Mesenchymal stem cell (in vitro differentiated cells and primary cell): Measurements from ENCODE around the gene SLC4A2.
A peak's percentile ranks its signal among the peaks of the same experiment; 100 is the strongest.

Source experiments
- DNase-seq: peaks from one replicate; pipeline ENCODE4 v3.0.0-alpha.2; 2013
- H2AFZ ChIP-seq: one replicate; pipeline ENCODE4 v1.6.1; 2013; ENCODE audit warnings: low read depth, mild to moderate bottlenecking, control low read depth, inconsistent platforms, low read length, moderate library complexity
- H2AK5ac ChIP-seq: 2 replicates; pipeline ENCODE4 v1.6.1; 2013; ENCODE audit warnings: low read length, moderate library complexity, mild to moderate bottlenecking, inconsistent platforms; ENCODE audit not compliant: severe bottlenecking
- H2BK120ac ChIP-seq: one replicate; pipeline ENCODE4 v1.6.1; 2013; ENCODE audit warnings: low read depth, mild to moderate bottlenecking, inconsistent platforms, low read length, moderate library complexity
- H2BK12ac ChIP-seq, 2 experiments: one replicate each; pipeline ENCODE4 v1.6.1; 2013; ENCODE audit warnings: inconsistent platforms in 2 of 2, low read length in 2 of 2, mild to moderate bottlenecking in 2 of 2, moderate library complexity in 2 of 2, control low read depth in 1 of 2
- H2BK15ac ChIP-seq: one replicate; pipeline ENCODE4 v1.6.1; 2013; ENCODE audit warnings: mild to moderate bottlenecking, low read depth, inconsistent platforms; ENCODE audit not compliant: poor library complexity, severe bottlenecking
- H2BK5ac ChIP-seq: 2 replicates; pipeline ENCODE4 v1.6.1; 2013; ENCODE audit warnings: low read depth, mild to moderate bottlenecking, low read length, control low read depth, inconsistent platforms; ENCODE audit not compliant: poor library complexity, severe bottlenecking
- H3K14ac ChIP-seq, 2 experiments: one replicate each; pipeline ENCODE4 v1.6.1; 2013; ENCODE audit warnings: inconsistent platforms in 2 of 2, low read length in 2 of 2, control low read depth in 1 of 2, mild to moderate bottlenecking in 1 of 2, moderate library complexity in 1 of 2
- H3K18ac ChIP-seq, 2 experiments: one replicate each; pipeline ENCODE4 v1.6.1; 2013; ENCODE audit warnings: inconsistent platforms in 2 of 2, low read length in 2 of 2, control low read depth in 1 of 2, low read depth in 1 of 2, mild to moderate bottlenecking in 1 of 2
- H3K23ac ChIP-seq, 2 experiments: one replicate each; pipeline ENCODE4 v1.6.1; 2013; ENCODE audit warnings: inconsistent platforms in 2 of 2, low read length in 2 of 2, mild to moderate bottlenecking in 2 of 2, moderate library complexity in 2 of 2, control low read depth in 1 of 2
- H3K27ac ChIP-seq: 2 replicates; pipeline ENCODE4 v1.5.1; 2013; ENCODE audit warnings: mild to moderate bottlenecking, moderate library complexity, low read length, control low read depth, inconsistent platforms; ENCODE audit not compliant: poor library complexity, severe bottlenecking
- H3K27me3 ChIP-seq, 2 experiments: 2 replicates each; pipeline versions ENCODE4 v1.6.1 to v1.7.0; 2013; ENCODE audit warnings: low read length in 2 of 2, mild to moderate bottlenecking in 2 of 2, moderate library complexity in 2 of 2, control low read depth in 1 of 2, inconsistent platforms in 1 of 2; ENCODE audit not compliant: control insufficient read depth in 1 of 2, insufficient read depth in 1 of 2
- H3K36me3 ChIP-seq, 2 experiments: 2 replicates each; pipeline versions ENCODE4 v1.6.1 to v1.7.0; 2013; ENCODE audit warnings: low read length in 2 of 2, control low read depth in 1 of 2, inconsistent platforms in 1 of 2, low read depth in 1 of 2, mild to moderate bottlenecking in 1 of 2; ENCODE audit not compliant: insufficient read depth in 2 of 2, control insufficient read depth in 1 of 2
- H3K4ac ChIP-seq, 2 experiments: one replicate each; pipeline ENCODE4 v1.6.1; 2013; ENCODE audit warnings: inconsistent platforms in 2 of 2, low read length in 2 of 2, mild to moderate bottlenecking in 2 of 2, moderate library complexity in 2 of 2, control low read depth in 1 of 2, low read depth in 1 of 2
- H3K4me1 ChIP-seq: 2 replicates; pipeline ENCODE4 v1.6.1; 2013; ENCODE audit warnings: low read depth, low read length, control low read depth; ENCODE audit not compliant: control insufficient read depth, insufficient read depth
- H3K4me2 ChIP-seq: 2 replicates; pipeline ENCODE4 v1.6.1; 2013; ENCODE audit warnings: low read length, mild to moderate bottlenecking, inconsistent platforms; ENCODE audit not compliant: poor library complexity, severe bottlenecking
- H3K4me3 ChIP-seq, 2 experiments: 2 replicates each; pipeline versions ENCODE4 v1.5.1 to v1.7.0; 2013; ENCODE audit warnings: low read length in 2 of 2, mild to moderate bottlenecking in 2 of 2, control low read depth in 1 of 2, low read depth in 1 of 2; ENCODE audit not compliant: insufficient read depth in 1 of 2
- H3K79me1 ChIP-seq: replicated peaks from 2 replicates; pipeline ENCODE4 v1.6.1; 2013; ENCODE audit warnings: mild to moderate bottlenecking, control low read depth, low read length, inconsistent platforms; ENCODE audit not compliant: poor library complexity, severe bottlenecking
- H3K9ac ChIP-seq: 2 replicates; pipeline ENCODE4 v1.7.0; 2013; ENCODE audit warnings: mild to moderate bottlenecking, low read length, moderate library complexity
- H3K9me3 ChIP-seq: 2 replicates; pipeline ENCODE4 v1.7.0; 2013; ENCODE audit warnings: mild to moderate bottlenecking, low read length; ENCODE audit not compliant: control insufficient read depth
- H4K8ac ChIP-seq: one replicate; pipeline ENCODE4 v1.6.1; 2013; ENCODE audit warnings: inconsistent platforms, mild to moderate bottlenecking, low read length, moderate library complexity
- H4K91ac ChIP-seq: one replicate; pipeline ENCODE4 v1.6.1; 2013; ENCODE audit warnings: mild to moderate bottlenecking, low read length, inconsistent platforms
- WGBS: methylation state at CpG from one replicate; pipeline ENCODE4 v1.1.7; 2013; ENCODE audit warnings: mixed read lengths; 5-methylcytosine and 5-hydroxymethylcytosine counted together

Gene SLC4A2

DNA sequence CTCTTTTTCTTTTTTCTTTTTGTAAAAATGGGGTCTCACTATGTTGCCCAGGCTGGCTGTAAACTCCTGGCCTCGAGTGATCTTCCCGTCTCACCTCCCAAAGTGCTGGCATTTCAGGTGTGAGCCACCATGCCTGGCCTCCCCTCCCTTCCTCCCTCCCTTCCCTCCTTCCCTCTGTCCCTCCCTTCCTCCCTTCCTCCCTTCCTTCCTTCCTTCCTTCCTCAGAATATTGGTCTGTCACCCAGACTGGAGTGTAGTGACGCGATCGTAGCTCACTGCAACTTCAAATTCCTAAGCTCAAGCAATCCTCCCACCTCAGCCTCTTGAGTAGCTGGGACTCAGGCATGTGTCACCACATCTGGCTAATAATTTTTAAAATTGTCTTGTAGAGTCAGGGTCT, 35.3 kb downstream of the SLC4A2 start:
- Histone ChIP-seq H3K4me1 (peaks cover 32% of the 10 kb centered on the region), H3K27ac (no peak overlapping the region), H3K18ac (no peak overlapping the region), H3K9ac (peak overlapping the region; percentile 13), H3K23ac (no peak overlapping the region), H3K36me3 (peaks cover 5 to 23% of the 10 kb centered on the region in 2 experiments), H4K8ac (no peak overlapping the region), H3K4me2 (no peak overlapping the region), H2BK120ac (no peak overlapping the region), H3K4ac (no peak overlapping the region), H3K9me3 (no peaks in the 10 kb centered on the region), H2AK5ac (no peak overlapping the region), H4K91ac (no peak overlapping the region), H2BK12ac (no peak overlapping the region), H3K79me1 (peaks cover 6% of the 10 kb centered on the region), H3K27me3 (no peaks in the 10 kb centered on the region), H2BK15ac (no peak overlapping the region), H3K14ac (no peak overlapping the region), H3K4me3 (no peak overlapping the region), H2BK5ac (no peak overlapping the region), H2AFZ (no peak overlapping the region)
- 71% methylated on average over 5 of the region's 5 CpGs for WGBS
- DNase-seq = peak; percentile 32

DNA sequence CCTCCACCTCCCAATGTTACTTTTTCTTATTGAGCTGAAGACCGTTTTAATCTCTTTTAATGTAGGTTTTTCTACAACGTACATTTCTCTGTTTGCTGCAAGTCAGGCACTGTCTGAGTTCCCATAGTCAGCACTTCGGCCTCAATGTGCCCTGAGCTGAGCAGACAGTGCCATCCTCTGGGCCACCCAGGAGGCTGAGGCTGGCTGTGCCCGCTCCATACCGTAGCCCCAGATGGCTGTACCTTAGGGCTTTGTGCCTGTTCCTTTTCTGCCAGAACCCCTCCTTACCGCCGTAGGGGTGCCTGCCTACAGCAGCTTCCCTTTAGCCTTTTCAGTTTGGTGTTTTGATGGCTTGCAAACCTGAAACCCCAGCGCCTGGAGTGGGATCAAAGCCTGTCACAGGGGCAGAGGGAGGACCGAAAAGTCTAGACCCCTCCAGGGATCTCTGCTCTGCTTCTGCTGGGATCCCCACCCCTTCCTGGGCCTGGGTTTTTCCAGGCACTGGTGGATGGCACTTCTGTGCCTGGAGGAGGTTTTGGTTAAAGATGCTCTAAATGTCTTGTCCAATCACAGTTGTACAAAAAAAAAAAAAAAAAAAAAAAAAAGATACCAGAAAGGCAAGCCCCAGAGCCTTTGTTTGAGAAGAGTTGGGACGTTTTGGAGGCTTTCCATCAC, 35.9 kb downstream of the SLC4A2 start:
- H2BK15ac ChIP-seq = no peak overlapping the region
- no peak overlapping the region for H2AK5ac ChIP-seq
- peak overlapping the region; percentile 13 for H3K9ac ChIP-seq
- H3K4ac ChIP-seq = no peak overlapping the region
- H3K4me1 ChIP-seq = peaks cover 32% of the 10 kb centered on the region
- H3K14ac ChIP-seq = no peak overlapping the region
- H3K4me2 ChIP-seq = no peak overlapping the region
- no peak overlapping the region for H2BK12ac ChIP-seq
- no peak overlapping the region for H4K8ac ChIP-seq
- no peaks in the 10 kb centered on the region for H3K27me3 ChIP-seq
- no peak overlapping the region for H2AFZ ChIP-seq
- WGBS = 91% methylated on average over 9 of the region's 10 CpGs
- no peaks in the 10 kb centered on the region for H3K9me3 ChIP-seq
- H4K91ac ChIP-seq = no peak overlapping the region
- H3K23ac ChIP-seq = no peak overlapping the region
- H2BK5ac ChIP-seq = no peak overlapping the region
- peaks cover 12% of the 10 kb centered on the region for H3K79me1 ChIP-seq
- H3K4me3 ChIP-seq = no peak overlapping the region
- H3K36me3 ChIP-seq = peaks cover 5 to 29% of the 10 kb centered on the region in 2 experiments
- no peak for DNase-seq
- H3K18ac ChIP-seq = no peak overlapping the region
- no peak overlapping the region for H2BK120ac ChIP-seq
- no peak overlapping the region for H3K27ac ChIP-seq

GRCh38 chr7:151095828-151096475, 36.6 kb downstream of the SLC4A2 start:
- Histone ChIP-seq H3K27ac (no peak overlapping the region), H3K14ac (no peak overlapping the region), H3K23ac (no peak overlapping the region), H2AFZ (no peak overlapping the region), H3K79me1 (peaks cover 15% of the 10 kb centered on the region), H4K8ac (no peak overlapping the region), H2BK120ac (no peak overlapping the region), H2BK12ac (no peak overlapping the region), H2BK15ac (no peak overlapping the region), H3K4me1 (peaks cover 30% of the 10 kb centered on the region), H2BK5ac (no peak overlapping the region), H3K9me3 (no peaks in the 10 kb centered on the region), H3K4me2 (no peak overlapping the region), H4K91ac (no peak overlapping the region), H2AK5ac (no peak overlapping the region), H3K4ac (no peak overlapping the region), H3K4me3 (no peak overlapping the region), H3K36me3 (peaks cover 5 to 30% of the 10 kb centered on the region in 2 experiments), H3K9ac (peak overlapping the region; percentile 13), H3K18ac (no peak overlapping the region), H3K27me3 (no peaks in the 10 kb centered on the region)
- WGBS = 79% methylated on average over 16 of the region's 17 CpGs
- DNase-seq = no peak

- H4K8ac ChIP-seq = no peak overlapping the region
- no peak overlapping the region for H2AFZ ChIP-seq
- no peak overlapping the region for H2BK120ac ChIP-seq
- H3K27ac ChIP-seq = no peak overlapping the region
- H3K36me3 ChIP-seq = peaks cover 0 to 24% of the 10 kb centered on the region in 2 experiments
- peaks cover 32% of the 10 kb centered on the region for H3K4me1 ChIP-seq
- no peak overlapping the region for H3K9ac ChIP-seq
- H3K18ac ChIP-seq = no peak overlapping the region
- no peak overlapping the region for H2BK12ac ChIP-seq
- H3K4me3 ChIP-seq = no peak overlapping the region
- H3K9me3 ChIP-seq = no peaks in the 10 kb centered on the region
- H3K4me2 ChIP-seq = no peak overlapping the region
- H3K27me3 ChIP-seq = no peaks in the 10 kb centered on the region
- WGBS = 86% methylated on average over 18 of the region's 20 CpGs
- no peak overlapping the region for H3K14ac ChIP-seq
- H3K23ac ChIP-seq = peak overlapping the region in 1 of 2 experiments; percentile 62
- no peak overlapping the region for H2BK15ac ChIP-seq
- peaks cover 24% of the 10 kb centered on the region for H3K79me1 ChIP-seq
- no peak overlapping the region for H3K4ac ChIP-seq
- H4K91ac ChIP-seq = no peak overlapping the region
- H2BK5ac ChIP-seq = no peak overlapping the region
- peak; percentile 38 for DNase-seq
- no peak overlapping the region for H2AK5ac ChIP-seq
Observed at GRCh38 chr7:151099486-151100211, 40.3 kb downstream of the SLC4A2 start.
